K562 (cell line): Measurements from ENCODE around the gene GZMH.

ENCODE experiments used
- CHD2 ChIP-seq: IDR thresholded peaks from 2 replicates; pipeline ENCODE4 v1.6.1; 2011; ENCODE audit warnings: low read depth, low read length
- IFI16 ChIP-seq: fragments of 250-450 bp; sonication (Bioruptor Pico); IDR thresholded peaks from 2 replicates; pipeline ENCODE4 v2.1.2; 2022; ENCODE audit warnings: mild to moderate bottlenecking, inconsistent platforms
- MYNN ChIP-seq, 2 experiments: sonication (generic); formaldehyde crosslinking in 1 of 2; IDR thresholded peaks; 2 replicates each; pipeline versions ENCODE4 v1.5.0 to v1.6.1; 2016 to 2020; ENCODE audit warnings: antibody characterized with exemption in 1 of 2, missing genetic modification reagents in 1 of 2
- NCOA2 ChIP-seq, 2 experiments: fragments of 450-650 bp; IDR thresholded peaks; 2 replicates each; pipeline ENCODE4 v1.6.1; 2018; ENCODE audit warnings: mild to moderate bottlenecking in 2 of 2, moderate library complexity in 1 of 2; ENCODE audit not compliant: partially characterized antibody in 2 of 2
- POLR2A ChIP-seq: fragments of 450-650 bp; conservative IDR thresholded peaks from 2 replicates; pipeline ENCODE4 v1.6.1; 2016
- RB1 ChIP-seq: fragments of 450-650 bp; IDR thresholded peaks from 2 replicates; pipeline ENCODE4 v1.6.1; 2017; ENCODE audit warnings: low read depth, mild to moderate bottlenecking
- TAF9B ChIP-seq: fragments of 450-650 bp; IDR thresholded peaks from 2 replicates; pipeline ENCODE4 v1.6.1; 2018; ENCODE audit warnings: mild to moderate bottlenecking; ENCODE audit not compliant: partially characterized antibody
- U2AF2 ChIP-seq: fragments of 200-400 bp; formaldehyde crosslinking; optimal IDR thresholded peaks from 2 replicates; pipeline ENCODE3; 2017; ENCODE audit warnings: low read depth, mild to moderate bottlenecking, low read length
- ZNF280B ChIP-seq: fragments of 250-450 bp; sonication (Bioruptor Pico); IDR thresholded peaks from 2 replicates; pipeline ENCODE4 v1.5.1; 2021; ENCODE audit warnings: mild to moderate bottlenecking
- ZNF282 ChIP-seq: sonication (generic); formaldehyde crosslinking; IDR thresholded peaks from 2 replicates; pipeline ENCODE4 v1.8.1; 2023; ENCODE audit warnings: missing genetic modification reagents
- TF ChIP-seq, protein P1 (sequence below): fragments of 450-650 bp; IDR thresholded peaks from 2 replicates; pipeline ENCODE4 v1.6.1; 2017; ENCODE audit warnings: antibody characterized with exemption

GRCh38 chr14:24613747-24614146, 4.3 kb upstream of the GZMH start:
- TF ChIP-seq POLR2A (no peak), U2AF2 (no peak), IFI16 (CRISPR knock-in tag) (no peak), MYNN (IDR thresholded peaks at IDR 0.05) (no peak), MYNN (CRISPR knock-in tag; IDR thresholded peaks at IDR 0.05) (no peak), TAF9B (no peak), ZNF282 (CRISPR knock-in tag) (no peak), CHD2 (no peak), ZNF280B (CRISPR knock-in tag) (no peak), RB1 (no peak), NCOA2 (IDR thresholded peaks at IDR 0.05; ENCODE audit: partially characterized antibody in 2 of 2) (no peak)
- TF ChIP-seq, protein P1, sequence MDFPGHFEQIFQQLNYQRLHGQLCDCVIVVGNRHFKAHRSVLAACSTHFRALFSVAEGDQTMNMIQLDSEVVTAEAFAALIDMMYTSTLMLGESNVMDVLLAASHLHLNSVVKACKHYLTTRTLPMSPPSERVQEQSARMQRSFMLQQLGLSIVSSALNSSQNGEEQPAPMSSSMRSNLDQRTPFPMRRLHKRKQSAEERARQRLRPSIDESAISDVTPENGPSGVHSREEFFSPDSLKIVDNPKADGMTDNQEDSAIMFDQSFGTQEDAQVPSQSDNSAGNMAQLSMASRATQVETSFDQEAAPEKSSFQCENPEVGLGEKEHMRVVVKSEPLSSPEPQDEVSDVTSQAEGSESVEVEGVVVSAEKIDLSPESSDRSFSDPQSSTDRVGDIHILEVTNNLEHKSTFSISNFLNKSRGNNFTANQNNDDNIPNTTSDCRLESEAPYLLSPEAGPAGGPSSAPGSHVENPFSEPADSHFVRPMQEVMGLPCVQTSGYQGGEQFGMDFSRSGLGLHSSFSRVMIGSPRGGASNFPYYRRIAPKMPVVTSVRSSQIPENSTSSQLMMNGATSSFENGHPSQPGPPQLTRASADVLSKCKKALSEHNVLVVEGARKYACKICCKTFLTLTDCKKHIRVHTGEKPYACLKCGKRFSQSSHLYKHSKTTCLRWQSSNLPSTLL, result no peak
